Activated CD8-positive, alpha-beta memory T cell treated with anti-CD3 and anti-CD28 coated beads, Interleukin-2, amount 50 U/mL, for 1 hour (primary cell): ENCODE measurements around the gene ZNF605.
"Not testable (repeated sequence)": the region's sequence is repeated elsewhere in the genome, so short reads cannot be mapped to it uniquely, and the experiment has no call there.

ENCODE experiments used
- DNase-seq: peaks from one replicate; pipeline ENCODE4 v3.0.0-alpha.2; 2020; ENCODE audit errors: extremely low read depth

The ZNF605 gene

GRCh38 chr12:132949936-132950837, 5.9 kb downstream of the ZNF605 start:
- DNase-seq = no peak

- DNase-seq = no peak
Measured at GRCh38 chr12:132948146-132949066, 7.7 kb downstream of the ZNF605 start.

- DNase-seq = no peak
Measured at GRCh38 chr12:132946246-132946820, 9.8 kb downstream of the ZNF605 start.

GRCh38 chr12:132945806-132946205, 10.3 kb downstream of the ZNF605 start:
- no peak for DNase-seq

- DNase-seq = no peak
Measured at GRCh38 chr12:132942611-132943010, 13.5 kb downstream of the ZNF605 start.

GRCh38 chr12:132941336-132941954, 14.7 kb downstream of the ZNF605 start:
- DNase-seq = no peak

GRCh38 chr12:132940071-132940719, 15.9 kb downstream of the ZNF605 start:
- DNase-seq = no peak

- DNase-seq = not testable (repeated sequence)
Measured at GRCh38 chr12:132938807-132939206, 17.3 kb downstream of the ZNF605 start.

- DNase-seq = no peak
Measured at GRCh38 chr12:132937476-132937875, 18.6 kb downstream of the ZNF605 start.

GRCh38 chr12:132936921-132937320, 19.2 kb downstream of the ZNF605 start:
- DNase-seq = not testable (repeated sequence)

- no peak for DNase-seq
Measured at GRCh38 chr12:132936163-132936562, 19.9 kb downstream of the ZNF605 start.

- no peak for DNase-seq
Measured at GRCh38 chr12:132926415-132926833, 29.7 kb downstream of the ZNF605 start.

GRCh38 chr12:132925597-132926414, 30.3 kb downstream of the ZNF605 start:
- DNase-seq = no peak

GRCh38 chr12:132924356-132924755, 31.8 kb downstream of the ZNF605 start:
- DNase-seq = no peak

- no peak for DNase-seq
Measured at GRCh38 chr12:132923356-132923909, 32.7 kb downstream of the ZNF605 start.

- no peak for DNase-seq
Measured at GRCh38 chr12:132922676-132923075, 33.4 kb downstream of the ZNF605 start.

- DNase-seq = no peak
Measured at GRCh38 chr12:132921685-132922084, 34.4 kb downstream of the ZNF605 start.

GRCh38 chr12:132918680-132919079, 37.4 kb downstream of the ZNF605 start:
- no peak for DNase-seq

GRCh38 chr12:132909030-132909368, 47.1 kb downstream of the ZNF605 start:
- no peak for DNase-seq
